Right ventricle myocardium inferior (tissue), 1 donor: Measurements from ENCODE around the gene CD99. TPM values are rescaled to one million over a fixed set of nuclear protein-coding genes. Genes with fewer than 3 reads are reported as not detected.

ENCODE experiments used
- ATAC-seq: fragments of 200-7000 bp; cut with Tn5 transposase; one replicate; pipeline ENCODE4 v1.9.1; 2020; ENCODE audit warnings: mild to moderate bottlenecking, moderate library complexity
- DNase-seq: peaks from one replicate; pipeline ENCODE4 v3.0.0; 2021; ENCODE audit errors: missing footprints
- intact Hi-C: fragments of 100-400 bp; cut with DNase I; formaldehyde crosslinking; loops from one replicate; pipeline ENCODE4 v1.11.0; 2022
- total RNA-seq: library from RNA; stranded (reverse); fragmentation: NEBNext Ultra II Directional; extraction: Animal tissue kit (Norgen Biotek cat#: 25700); gene quantifications from one replicate; pipeline ENCODE4 v1.2.1, GENCODE V29; 2021
- donor health status: DM: no; HTN: yes; CAD: no; lungs with severe emphysema.

Gene CD99
- total RNA-seq, 1 donor from 2014 or later, result 359 TPM

- intact Hi-C loops, result loop anchor here (5.0 to 10.0 kb wide), 2 partner anchors 86 to 369 kb away; no protein-coding TSS in a partner anchor
- DNase-seq (no peak), ATAC-seq (no peak)
These were observed 2.3 kb downstream of the CD99 start for GRCh38 chrX:2693113-2694002.

GRCh38 chrX:2694914-2695267 is 3.8 kb downstream of the CD99 start:
- intact Hi-C loops, result loop anchor here (5.0 to 10.0 kb wide), 2 partner anchors 88 to 370 kb away; no protein-coding TSS in a partner anchor
- ATAC-seq, result no peak
- DNase-seq, result no peak

GRCh38 chrX:2696698-2697215 is 5.7 kb downstream of the CD99 start:
- DNase-seq (no peak), ATAC-seq (peak; percentile 16)
- intact Hi-C loops, result loop anchor here (10.0 kb wide), 1 partner anchor 372 kb away; no protein-coding TSS in a partner anchor

- DNase-seq, result no peak
- ATAC-seq, result no peak
- intact Hi-C loops, result loop anchor here (10.0 kb wide), 1 partner anchor 373 kb away; no protein-coding TSS in a partner anchor
These were observed 6.2 kb downstream of the CD99 start for GRCh38 chrX:2697306-2697705.

- ATAC-seq (no peak), DNase-seq (no peak)
- intact Hi-C loops, result loop anchor here (10.0 kb wide), 1 partner anchor 373 kb away; no protein-coding TSS in a partner anchor
These were observed 6.7 kb downstream of the CD99 start for GRCh38 chrX:2697741-2698299.

- no peak for ATAC-seq
- intact Hi-C loops, result loop anchor here (10.0 kb wide), 1 partner anchor 374 kb away; no protein-coding TSS in a partner anchor
These were observed 7.5 kb downstream of the CD99 start for GRCh38 chrX:2698604-2699003.

GRCh38 chrX:2699959-2700358 is 8.9 kb downstream of the CD99 start:
- DNase-seq, result no peak
- intact Hi-C loops, result loop anchor here (5.0 to 10.0 kb wide), 3 partner anchors 112 to 1308 kb away; partner anchors contain the start of gene SLC25A6
- ATAC-seq, result no peak

More at GRCh38 chrX:2698604-2699003, 7.5 kb downstream of the CD99 start:
- DNase-seq, result no peak

GRCh38 chrX:2700405-2701320 is 9.6 kb downstream of the CD99 start:
- intact Hi-C loops, result loop anchor here (5.0 kb wide), 2 partner anchors 112 to 1308 kb away; partner anchors contain the start of gene SLC25A6
- ATAC-seq (no peak), DNase-seq (no peak)

- intact Hi-C loops, result loop anchor here (5.0 kb wide), 2 partner anchors 111 to 1309 kb away; partner anchors contain the start of gene SLC25A6
- DNase-seq, result no peak
- peak; percentile 49 for ATAC-seq
These were observed 10.5 kb downstream of the CD99 start for GRCh38 chrX:2701600-2701999.

- peak; percentile 71 for ATAC-seq
- intact Hi-C loops, result loop anchor here (5.0 kb wide), 2 partner anchors 108 to 1312 kb away; partner anchors contain the start of gene SLC25A6
- DNase-seq, result no peak
These were observed 12.9 kb downstream of the CD99 start for GRCh38 chrX:2703991-2704369.

- ATAC-seq (peak; percentile 77), DNase-seq (no peak)
- intact Hi-C loops, result loop anchor here (1.0 kb wide), 1 partner anchor 14 kb away; the partner anchor contains the start of gene CD99
These were observed 14.1 kb downstream of the CD99 start for GRCh38 chrX:2705046-2705832.

GRCh38 chrX:2707334-2707760 is 16.3 kb downstream of the CD99 start:
- peak; percentile 80 for DNase-seq
- peak; percentile 41 for ATAC-seq
- intact Hi-C loops, result no loop called here

- intact Hi-C loops, result no loop called here
- ATAC-seq (no peak), DNase-seq (no peak)
These were observed 16.9 kb downstream of the CD99 start for GRCh38 chrX:2708021-2708420.

GRCh38 chrX:2708592-2709188 is 17.6 kb downstream of the CD99 start:
- ATAC-seq, result no peak

GRCh38 chrX:2709556-2709955 is 18.5 kb downstream of the CD99 start:
- DNase-seq (no peak), ATAC-seq (no peak)
- intact Hi-C loops, result no loop called here

More at GRCh38 chrX:2708592-2709188, 17.6 kb downstream of the CD99 start:
- intact Hi-C loops, result no loop called here
- no peak for DNase-seq

GRCh38 chrX:2710041-2710840 is 19.1 kb downstream of the CD99 start:
- ATAC-seq (peak; percentile 45), DNase-seq (no peak)
- intact Hi-C loops, result no loop called here
